Fibroblast of skin of right biceps (primary cell): ENCODE measurements around the gene ZNF414.

ENCODE experiments used
- DNase-seq: peaks from one replicate; pipeline ENCODE4 v3.0.0-alpha.2; 2013

The ZNF414 gene

GRCh38 chr19:8489561-8490394 lies 24.2 kb downstream of the ZNF414 start:
- no peak for DNase-seq

- no peak for DNase-seq
Measured at GRCh38 chr19:8488365-8488764, 25.6 kb downstream of the ZNF414 start.

GRCh38 chr19:8487137-8487851 lies 26.7 kb downstream of the ZNF414 start:
- DNase-seq = no peak

- DNase-seq = no peak
Measured at GRCh38 chr19:8486661-8487136, 27.3 kb downstream of the ZNF414 start.

- no peak for DNase-seq
Measured at GRCh38 chr19:8485561-8486371, 28.2 kb downstream of the ZNF414 start.

GRCh38 chr19:8484331-8484894 lies 29.6 kb downstream of the ZNF414 start:
- no peak for DNase-seq

- DNase-seq = no peak
Measured at GRCh38 chr19:8483165-8483564, 30.8 kb downstream of the ZNF414 start.

GRCh38 chr19:8482696-8483095 lies 31.3 kb downstream of the ZNF414 start:
- DNase-seq = no peak

GRCh38 chr19:8481616-8482015 lies 32.4 kb downstream of the ZNF414 start:
- DNase-seq = no peak

GRCh38 chr19:8481201-8481600 lies 32.8 kb downstream of the ZNF414 start:
- no peak for DNase-seq

- DNase-seq = no peak
Measured at GRCh38 chr19:8478598-8478997, 35.4 kb downstream of the ZNF414 start.

- no peak for DNase-seq
Measured at GRCh38 chr19:8477889-8478288, 36.1 kb downstream of the ZNF414 start.

GRCh38 chr19:8476524-8476923 lies 37.4 kb downstream of the ZNF414 start:
- no peak for DNase-seq

GRCh38 chr19:8475005-8475404 lies 39.0 kb downstream of the ZNF414 start:
- no peak for DNase-seq

- no peak for DNase-seq
Measured at GRCh38 chr19:8473648-8474476, 40.1 kb downstream of the ZNF414 start.

- no peak for DNase-seq
Measured at GRCh38 chr19:8469613-8470368, 44.2 kb downstream of the ZNF414 start.

- DNase-seq = peak; percentile 54
Measured at GRCh38 chr19:8468761-8469373, 45.1 kb downstream of the ZNF414 start.

GRCh38 chr19:8468124-8468523 lies 45.8 kb downstream of the ZNF414 start:
- no peak for DNase-seq

GRCh38 chr19:8466018-8466417 lies 47.9 kb downstream of the ZNF414 start:
- peak; percentile 25 for DNase-seq

- no peak for DNase-seq
Measured at GRCh38 chr19:8463365-8463764, 50.6 kb downstream of the ZNF414 start.

GRCh38 chr19:8462571-8462970 lies 51.4 kb downstream of the ZNF414 start:
- no peak for DNase-seq
